Left kidney (tissue), 2 donors: ENCODE results near the gene XXYLT1. TPM values are rescaled to one million over a fixed set of nuclear protein-coding genes. Genes with fewer than 3 reads are reported as not detected.
"Not testable (repeated sequence)": the region's sequence is repeated elsewhere in the genome, so short reads cannot be mapped to it uniquely, and the experiment has no call there.

Experiments
- DNase-seq: peaks from one replicate; pipeline ENCODE4 v3.0.0-alpha.2; 2013
- polyA plus RNA-seq: library from polyadenylated mRNA; unstranded; fragments of 120-200 nt; gene quantifications from one replicate; pipeline ENCODE4 v1.2.1, GENCODE V29; 2013; ENCODE audit not compliant: insufficient read length

Gene XXYLT1
- polyA plus RNA-seq, 1 donor = 26.2 TPM

DNA sequence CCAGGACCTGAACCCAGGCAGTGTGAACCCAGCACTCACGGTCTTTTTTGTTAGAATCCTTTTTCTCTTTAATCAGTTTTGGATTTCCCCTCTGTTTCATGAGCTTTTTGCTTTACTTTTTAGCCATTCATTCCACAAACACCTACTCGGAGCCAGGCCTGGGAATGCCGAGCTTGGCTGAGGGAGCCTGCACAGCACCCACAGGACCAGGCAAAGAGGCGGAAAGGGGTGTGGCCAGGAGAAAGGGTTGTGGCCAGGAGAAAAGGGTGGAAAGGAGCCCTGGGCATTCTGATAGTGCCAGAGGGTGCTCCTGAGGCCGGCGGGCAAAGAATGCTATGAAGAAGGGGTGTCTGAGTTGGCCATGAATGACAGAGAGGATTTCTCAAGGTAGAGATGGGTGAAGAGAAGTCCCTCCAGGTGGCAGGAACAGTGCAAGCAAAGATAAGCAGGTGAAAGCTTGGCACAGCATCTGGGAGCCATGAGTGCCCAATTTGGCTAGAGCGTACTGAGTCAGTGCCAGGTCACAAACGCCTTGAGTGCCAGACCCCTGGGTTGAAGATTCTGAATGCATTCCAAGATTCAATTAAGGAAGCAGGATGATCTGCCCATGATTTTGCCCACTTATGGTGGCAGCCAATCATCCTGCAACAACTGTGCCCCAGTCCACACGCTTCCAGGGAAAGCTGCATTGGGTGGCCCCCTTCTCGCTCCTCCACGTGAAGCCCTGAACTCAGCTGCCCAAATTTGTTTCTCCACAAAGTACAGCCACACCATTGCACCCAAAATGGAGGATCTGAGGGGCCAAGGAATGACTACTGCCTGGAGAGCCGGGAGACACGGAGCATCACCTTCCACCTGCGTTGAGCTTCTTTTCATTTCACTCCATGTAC lies 157.2 kb downstream of the XXYLT1 start:
- DNase-seq = no peak

DNA sequence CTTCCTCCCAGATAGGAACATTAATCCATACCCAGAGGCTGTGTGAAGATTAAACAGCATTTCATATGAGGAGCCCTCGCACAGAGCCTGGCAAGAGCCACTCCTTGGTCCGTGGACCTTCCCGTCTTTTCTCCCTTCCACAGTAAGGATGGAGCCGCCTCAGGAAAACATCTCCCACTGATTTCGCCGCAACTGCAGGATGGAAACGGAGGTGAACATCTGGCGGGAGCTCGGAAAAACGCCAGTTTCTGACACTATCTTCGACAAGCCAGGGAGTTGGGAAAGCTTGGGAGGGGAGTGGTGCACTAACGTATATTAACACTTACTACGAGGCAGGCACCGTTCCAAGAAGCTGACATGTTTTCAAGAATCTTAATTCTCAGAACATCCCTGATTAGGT lies 157.9 kb downstream of the XXYLT1 start:
- DNase-seq = no peak

DNA sequence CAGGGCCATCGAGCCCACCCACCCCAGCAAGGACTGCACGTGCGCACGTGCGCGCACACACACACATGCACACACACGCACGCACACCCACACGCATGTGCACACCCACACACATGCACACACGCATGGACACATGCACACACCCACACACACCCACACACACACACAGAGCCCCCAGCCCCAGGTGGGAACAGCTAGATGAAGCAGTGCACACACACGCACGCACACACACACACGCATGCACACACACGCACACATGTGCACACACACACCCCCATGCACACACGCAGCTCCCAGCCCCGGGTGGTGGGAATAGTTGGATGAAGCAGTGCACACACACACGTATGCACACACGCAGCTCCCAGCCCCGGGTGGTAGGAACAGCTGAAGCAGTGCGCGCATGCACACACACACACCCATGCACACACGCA lies 158.6 kb downstream of the XXYLT1 start:
- DNase-seq = no peak

DNA sequence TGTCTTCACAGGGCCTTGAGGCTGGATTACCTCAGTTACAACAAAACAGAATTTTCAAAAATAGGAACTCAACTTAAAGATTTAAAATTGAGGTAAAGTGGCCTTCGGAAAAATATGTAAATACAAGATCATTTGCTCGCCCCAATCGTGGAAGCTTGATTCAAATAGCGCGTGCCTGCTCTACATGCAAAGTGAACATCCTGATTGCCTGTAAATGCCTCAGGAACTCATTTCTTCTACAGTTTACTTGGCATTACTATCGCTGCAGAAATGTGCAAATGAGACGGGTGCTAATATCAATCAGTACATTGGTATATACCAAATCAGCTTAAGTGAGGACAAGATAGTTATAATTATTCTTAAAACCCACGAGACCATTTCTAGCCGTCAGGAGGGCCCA lies 159.2 kb downstream of the XXYLT1 start:
- no peak for DNase-seq

DNA sequence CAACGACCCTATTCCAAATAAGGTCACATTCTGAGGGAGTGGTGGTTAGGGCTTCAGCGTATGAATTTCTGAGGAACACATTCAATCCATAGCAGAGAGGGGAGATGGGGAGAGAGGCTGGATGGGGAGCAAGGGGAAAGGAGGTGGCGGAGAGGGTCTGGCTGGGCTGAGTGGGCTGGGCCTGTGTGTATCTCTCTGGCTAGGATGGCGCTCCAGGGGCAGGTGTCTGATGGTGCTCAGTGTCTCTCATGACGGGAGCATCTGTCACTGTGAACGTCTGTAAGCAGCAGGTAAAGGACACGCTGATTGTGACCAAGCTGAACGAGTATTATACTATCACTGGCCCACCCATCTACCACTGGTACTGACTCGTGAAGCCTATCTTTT lies 159.6 kb downstream of the XXYLT1 start:
- no peak for DNase-seq

DNA sequence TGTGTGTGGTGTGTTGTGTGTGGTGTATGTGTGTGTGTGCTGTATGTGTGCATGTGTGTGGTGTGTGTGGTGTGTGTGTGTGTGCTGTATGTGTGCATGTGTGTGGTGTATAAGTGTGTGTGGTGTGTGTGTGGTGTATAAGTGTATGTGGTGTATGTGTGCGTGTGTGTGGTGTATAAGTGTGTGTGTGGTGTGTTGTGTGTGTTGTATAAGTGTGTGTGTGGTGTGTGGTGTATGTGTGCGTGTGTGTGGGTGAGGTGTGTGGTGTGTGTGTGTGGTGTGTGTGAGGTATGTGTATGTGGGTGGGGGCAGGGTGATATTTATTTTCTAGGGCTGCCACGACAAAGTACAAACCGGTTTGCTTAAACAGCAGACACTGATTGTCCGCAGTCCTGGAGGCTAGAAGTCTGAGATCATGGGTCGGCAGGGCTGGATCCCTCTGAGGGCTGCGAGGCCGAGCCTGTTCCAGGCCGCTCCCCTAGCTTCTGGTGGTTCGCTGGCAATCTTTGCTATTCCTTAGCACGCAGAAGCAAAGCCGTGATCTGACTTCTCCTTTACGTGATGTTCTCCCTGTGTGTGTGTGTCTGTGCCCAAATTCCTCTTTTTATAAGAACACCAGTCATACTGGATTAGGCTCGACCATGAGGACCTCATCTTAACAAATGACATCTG lies 160.2 kb downstream of the XXYLT1 start:
- DNase-seq = no peak

DNA sequence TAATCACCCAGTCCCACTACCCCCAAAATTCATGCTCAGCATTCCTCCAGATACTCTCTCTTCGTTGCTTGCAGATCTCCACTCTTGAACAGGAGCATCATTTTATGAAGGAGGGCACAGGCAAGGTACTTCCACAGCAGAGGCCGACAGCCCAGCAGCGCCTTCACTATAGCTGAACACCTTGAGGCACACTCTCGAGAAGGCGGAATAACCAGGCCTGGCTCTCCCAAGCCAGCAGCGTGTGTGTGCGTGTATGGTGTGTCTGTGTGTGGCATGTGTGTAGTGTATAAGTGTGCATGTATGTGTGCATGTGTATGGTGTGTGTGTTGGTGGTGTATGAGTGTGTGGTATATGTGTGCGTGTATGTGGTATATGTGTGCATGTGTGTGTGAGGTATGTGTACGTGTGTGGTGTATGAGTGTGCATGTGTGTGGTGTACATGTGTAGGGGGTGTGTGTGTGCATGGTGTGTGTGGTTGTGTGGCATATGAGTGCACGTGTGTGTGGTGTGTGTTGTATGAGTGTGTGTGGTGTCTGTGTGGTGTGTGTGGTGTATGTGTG lies 161.8 kb downstream of the XXYLT1 start:
- no peak for DNase-seq

DNA sequence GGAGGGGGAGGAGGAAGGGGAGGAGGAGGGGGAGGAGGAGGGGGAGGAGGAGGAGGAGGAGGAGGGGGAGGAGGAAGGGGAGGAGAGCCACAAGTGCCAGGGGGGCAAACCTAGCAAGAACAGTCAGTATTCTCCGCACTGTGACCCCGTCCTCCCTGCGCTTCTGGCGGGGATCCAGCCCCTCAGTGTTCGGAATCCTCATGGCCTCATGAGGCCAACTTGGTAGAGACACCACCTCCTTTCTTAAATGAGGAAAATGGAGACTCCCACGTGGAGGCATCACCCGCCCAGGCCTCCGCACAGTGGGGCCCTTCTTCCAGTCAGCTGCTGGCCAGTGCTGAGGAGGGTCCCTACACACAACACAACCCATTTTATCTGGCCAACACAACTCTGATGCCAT lies 163.4 kb downstream of the XXYLT1 start:
- no peak for DNase-seq

DNA sequence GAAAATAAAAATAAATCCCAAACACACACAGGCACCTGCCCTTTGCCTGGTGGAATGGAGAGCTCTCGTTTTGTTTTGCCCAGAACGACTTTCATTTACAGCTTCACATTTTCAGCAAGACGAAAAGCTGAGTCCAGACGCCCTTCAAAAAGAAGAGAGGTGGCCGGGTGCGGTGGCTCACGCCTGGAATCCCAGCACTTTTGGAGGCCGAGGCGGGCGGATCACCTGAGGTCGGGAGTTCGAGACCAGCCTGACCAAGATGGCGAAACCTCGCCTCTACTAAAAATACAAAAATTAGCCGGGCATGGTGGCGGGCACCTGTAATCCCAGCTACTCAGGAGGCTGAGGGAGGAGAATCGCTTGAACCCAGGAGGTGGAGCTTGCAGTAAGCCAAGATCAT lies 163.9 kb downstream of the XXYLT1 start:
- not testable (repeated sequence) for DNase-seq

DNA sequence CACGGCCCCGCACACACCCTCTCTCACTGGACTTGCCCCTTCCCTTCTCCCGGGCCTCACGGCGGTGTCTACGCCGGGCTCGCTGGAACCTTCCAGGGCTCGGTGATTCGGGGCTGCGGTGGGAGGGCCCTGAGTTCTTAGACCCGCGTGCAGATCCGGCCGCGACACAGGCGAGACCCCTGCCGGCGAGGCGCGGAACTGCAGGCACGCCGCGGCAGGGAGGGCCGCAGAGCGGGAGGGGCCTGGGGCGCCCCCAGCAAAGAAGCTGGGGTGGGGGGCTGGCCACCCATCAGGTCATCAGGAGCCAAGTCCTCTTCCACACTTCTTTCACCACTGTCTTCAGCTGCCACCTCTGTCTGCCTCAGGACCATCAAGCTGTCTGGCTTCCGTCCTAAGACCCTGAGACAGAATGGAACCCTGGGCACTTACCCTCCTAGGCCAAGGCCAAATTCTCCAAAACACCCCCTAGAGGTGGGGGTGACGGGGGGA lies 164.5 kb downstream of the XXYLT1 start:
- DNase-seq = no peak

DNA sequence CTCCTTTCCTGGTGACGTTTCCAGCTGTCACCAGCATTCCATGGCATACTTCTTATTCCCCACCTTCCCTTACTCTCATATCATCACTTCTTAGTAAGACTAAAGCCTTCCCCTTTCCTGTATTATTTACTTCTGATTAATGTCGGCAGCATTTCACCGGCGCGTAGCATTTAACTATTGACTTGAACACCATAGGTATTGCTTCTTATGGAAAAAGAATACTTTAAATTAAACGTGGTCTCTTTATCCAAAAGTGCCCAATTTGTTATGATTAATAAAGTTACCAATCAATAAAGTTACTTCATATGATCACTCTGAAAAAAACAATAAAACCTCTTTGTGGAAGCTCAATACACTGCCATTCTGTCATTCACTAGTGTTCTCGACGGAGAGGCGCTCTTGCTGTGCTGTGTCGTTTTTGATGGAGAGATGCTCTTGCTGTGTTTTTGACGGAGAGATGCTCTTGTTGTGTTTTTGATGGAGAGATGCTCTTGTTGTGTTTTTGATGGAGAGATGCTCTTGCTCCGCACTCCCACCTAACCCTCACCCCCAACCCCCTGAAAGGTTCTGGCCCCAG lies 165.0 kb downstream of the XXYLT1 start:
- no peak for DNase-seq

DNA sequence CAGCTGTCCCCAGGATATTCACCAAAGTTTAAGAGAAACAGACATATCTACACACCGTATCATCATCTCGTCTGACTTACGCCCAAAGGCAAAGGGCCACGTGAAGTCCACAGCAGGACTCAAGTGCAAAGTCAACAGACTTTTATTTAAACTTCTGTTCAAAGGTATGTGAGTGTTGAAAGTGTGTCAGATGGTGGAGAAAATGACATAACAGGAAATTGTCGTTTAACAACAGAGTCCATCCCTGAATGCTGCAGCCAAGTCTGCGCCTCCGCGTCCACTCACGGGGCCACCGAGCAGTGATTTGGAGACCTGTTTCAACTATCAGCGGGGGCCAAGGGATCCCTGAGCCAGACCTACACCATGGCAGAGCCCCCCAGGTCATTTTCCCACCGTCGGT lies 165.6 kb downstream of the XXYLT1 start:
- no peak for DNase-seq

DNA sequence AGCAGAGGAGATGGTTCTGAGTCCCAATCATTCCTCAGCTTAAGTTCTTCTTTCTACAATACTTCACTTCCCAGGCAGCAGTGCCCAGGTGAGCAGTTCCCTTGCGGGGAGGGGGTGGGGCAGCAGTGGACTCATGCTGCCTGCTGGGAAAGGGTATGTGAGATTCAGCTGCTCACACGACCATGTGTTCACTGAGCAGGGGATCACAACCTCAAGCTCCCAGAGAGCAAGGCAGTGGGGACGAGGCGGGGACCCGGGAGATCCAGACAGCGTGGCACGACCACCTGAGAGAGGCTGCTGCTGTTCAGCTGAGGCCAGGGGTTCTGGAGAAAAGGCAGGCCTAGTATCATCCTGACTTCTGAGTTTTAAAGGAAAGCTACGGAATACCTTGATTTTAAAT lies 166.6 kb downstream of the XXYLT1 start:
- DNase-seq = no peak

DNA sequence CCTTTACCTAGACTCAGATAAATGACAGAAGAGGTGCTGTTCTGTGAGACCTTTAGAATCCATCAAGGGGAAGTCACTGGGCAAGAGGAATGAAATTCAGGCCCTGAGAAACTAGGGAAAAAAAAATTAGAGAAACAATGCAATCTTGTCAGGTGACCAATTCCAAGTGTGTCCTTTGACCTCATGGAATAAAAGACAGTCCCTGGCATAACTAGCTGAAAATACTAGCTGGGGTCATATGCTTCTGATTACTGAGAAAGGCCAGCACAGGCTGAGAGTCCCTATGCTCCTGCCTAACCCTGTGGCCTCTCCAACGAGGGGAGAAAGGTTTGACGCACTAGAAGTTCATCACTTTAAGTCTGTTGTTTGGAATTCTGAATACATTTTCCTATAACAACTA lies 167.3 kb downstream of the XXYLT1 start:
- DNase-seq = no peak

DNA sequence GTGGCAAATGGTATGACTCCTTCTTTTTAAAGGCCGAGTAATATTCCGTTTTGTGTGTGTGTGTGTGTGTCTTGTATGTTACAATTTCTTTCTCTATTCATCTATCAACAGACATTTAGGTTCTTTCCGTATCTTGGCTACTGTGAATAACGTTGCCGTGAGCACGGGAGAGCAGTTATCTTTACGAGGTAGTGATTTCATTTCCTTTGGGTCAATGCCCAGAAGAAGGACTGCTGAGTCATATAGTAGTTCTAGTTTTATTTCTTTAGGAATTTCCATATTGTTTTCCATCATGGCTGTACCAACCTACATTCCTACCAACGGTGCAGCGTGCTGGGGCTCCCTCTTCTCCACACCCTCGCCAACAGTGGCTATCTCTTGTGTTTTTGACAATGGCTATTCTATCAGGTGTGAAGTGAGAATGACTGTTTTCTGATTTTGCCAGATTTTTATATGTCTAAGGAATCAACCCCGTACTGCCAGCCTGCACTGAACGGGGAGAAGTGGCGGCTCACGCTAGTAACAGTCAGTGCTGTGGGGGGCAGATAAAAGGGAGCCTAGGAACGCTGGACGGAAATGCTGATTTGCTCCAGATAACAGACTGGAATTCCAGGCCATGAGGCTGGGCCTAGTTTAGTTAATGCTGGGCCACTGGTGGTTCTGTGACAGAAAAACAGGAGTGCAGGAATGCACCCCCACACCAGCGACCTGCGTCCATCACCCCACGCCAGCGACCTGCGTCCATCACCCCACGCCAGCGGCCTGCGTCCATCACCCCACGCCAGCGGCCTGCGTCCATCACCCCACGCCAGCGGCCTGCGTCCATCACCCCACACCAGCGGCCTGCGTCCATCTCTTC lies 168.1 kb downstream of the XXYLT1 start:
- DNase-seq = no peak

DNA sequence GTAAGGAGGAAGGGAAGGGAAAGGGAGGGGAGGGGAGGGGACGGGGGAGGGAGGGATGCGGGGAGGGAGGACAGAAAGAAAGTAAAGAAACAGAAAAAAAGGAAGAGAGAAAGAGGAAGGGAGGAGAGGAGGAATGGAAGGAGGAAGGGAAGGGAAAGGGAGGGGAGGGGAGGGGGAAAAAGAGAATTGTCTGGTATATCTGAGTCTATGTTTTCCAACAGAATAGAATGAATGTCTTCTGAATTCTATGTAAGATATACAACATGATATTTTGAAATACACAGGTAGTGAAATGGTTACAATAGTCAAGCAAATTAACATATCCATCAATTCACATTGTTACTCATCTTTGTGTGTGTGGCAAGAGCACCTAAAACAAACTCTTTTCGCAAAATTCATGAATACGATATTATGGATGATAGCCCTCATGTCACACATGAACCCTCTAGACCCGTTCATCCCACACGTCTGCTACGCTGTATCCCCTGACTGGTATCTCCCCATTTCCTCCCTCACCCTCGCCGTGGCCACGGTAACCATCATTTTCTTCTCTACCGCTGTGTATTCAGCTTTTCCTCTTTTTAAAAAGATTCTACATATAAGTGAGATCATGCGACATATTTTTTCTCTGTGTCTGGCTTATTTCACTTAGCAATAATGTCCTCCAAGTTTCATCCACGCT lies 168.9 kb downstream of the XXYLT1 start:
- DNase-seq = no peak

DNA sequence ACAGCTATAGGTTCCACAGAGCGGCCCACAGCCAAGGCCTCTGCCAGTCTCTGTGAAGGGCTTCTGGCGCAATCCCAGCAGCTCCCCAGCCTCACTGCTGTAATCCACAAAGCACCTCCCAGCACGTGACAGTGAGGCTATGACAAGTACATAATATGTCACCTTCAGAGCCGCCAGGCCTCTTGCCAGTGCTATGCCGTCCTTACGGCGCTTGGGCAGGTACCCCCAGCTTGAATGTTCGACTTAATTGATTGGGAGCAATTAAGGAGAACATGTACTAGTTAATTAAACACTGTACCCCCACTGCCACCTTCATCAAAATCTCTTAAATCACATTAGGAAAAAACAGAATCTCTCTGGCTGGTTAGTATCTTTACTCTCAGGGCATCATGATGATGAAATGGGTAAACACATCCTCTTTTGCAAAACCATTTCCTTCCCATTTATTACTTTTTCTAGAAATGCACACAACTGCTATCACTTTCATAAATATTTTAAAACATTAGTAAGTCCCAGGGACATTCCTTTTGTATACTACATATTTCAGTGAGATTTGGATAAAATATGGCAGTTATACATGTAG lies 169.9 kb downstream of the XXYLT1 start:
- no peak for DNase-seq

DNA sequence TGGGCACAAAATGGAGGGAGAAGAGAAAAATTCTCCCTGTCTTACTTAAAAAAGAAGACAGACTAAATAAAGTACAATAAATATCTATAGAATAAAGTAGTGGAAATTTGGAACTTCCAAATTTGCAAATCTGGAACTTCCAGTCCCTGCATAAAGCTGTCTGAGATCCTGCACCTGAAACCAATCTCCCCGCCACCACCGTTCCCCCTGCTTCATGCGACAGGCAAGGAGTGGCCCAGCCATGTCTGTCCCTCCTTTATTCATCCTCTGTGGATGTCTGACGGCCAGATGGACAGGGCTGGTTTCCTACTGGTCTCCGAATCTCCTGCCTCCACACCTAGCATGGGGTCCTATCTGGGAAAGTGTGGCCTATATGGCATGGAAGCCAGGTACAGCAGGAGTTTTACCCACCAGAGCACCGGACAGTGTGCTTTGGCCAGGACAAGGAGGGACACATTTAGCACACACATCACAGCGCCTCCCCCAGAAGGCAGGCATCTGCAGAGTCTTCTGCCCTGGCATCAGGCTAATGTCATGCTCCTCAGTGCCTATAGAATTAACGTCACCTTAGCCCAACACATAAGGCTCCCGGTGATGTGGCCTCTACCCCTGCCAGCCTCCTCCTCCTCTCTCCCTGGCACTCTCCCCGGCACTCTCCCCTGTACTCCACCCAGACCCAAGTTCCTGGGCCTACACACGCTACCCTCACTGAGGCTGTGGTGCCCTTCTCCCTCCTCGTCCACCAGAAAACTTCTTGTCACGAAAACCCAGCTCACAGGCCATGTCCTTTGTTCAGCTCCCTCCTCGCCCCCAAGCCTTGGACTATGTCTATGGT lies 170.8 kb downstream of the XXYLT1 start:
- no peak for DNase-seq

DNA sequence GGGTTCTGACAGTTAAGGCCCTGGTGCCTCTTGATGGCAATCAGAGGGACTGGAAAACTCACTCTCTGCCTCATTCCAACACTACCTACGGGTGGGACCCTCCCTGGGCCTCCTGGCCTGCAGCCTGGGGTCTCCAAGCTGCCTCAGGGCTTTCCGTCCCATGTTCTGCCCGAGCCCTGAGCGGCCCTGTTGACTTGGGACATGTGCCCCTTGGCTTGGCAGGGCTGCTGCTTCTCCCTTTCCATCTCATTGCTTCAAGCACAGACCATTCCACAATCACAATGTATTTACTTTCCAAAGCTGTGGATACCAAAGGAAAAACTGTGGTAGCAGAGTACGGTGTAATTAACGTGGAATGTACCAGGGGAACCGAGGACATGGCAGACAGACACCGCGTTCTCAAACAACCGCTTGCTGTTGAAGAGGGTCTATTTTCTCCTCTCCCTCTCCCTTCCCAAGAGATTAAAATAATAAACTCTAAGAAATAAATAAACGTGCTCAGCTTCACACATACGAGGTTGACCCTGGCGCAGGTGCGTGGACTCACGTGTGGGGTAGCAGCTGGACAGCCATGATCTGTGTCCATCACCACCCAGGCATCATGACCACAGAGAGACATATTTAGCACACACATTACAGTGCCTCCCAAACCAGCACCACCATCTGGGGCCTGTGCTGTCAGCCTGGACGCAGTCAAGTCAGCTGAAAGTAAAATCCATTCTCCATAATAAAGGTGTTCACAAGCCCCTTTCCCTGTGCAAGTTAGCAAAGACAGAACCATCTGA lies 172.0 kb downstream of the XXYLT1 start:
- DNase-seq = no peak
